Glutamatergic neuron (in vitro differentiated cells): ENCODE data around the gene ZAP70. TPM values are rescaled to one million over a fixed set of nuclear protein-coding genes. Genes with fewer than 3 reads are reported as not detected.

Experiments used
- DNase-seq: peaks from one replicate; pipeline ENCODE4 v3.0.0; 2022
- H3K27ac Mint-ChIP-seq: one replicate; pipeline ENCODE4 v1.8.0; 2020; ENCODE audit warnings: mild to moderate bottlenecking, mixed read lengths, inconsistent platforms; ENCODE audit not compliant: unreplicated experiment
- H3K27me3 Mint-ChIP-seq: one replicate; pipeline ENCODE4 v1.8.0; 2020; ENCODE audit warnings: mild to moderate bottlenecking, moderate library complexity, mixed read lengths, inconsistent platforms; ENCODE audit not compliant: unreplicated experiment
- H3K36me3 Mint-ChIP-seq: one replicate; pipeline ENCODE4 v1.8.0; 2020; ENCODE audit warnings: mild to moderate bottlenecking, mixed read lengths, inconsistent platforms; ENCODE audit not compliant: unreplicated experiment
- H3K4me1 Mint-ChIP-seq: one replicate; pipeline ENCODE4 v1.8.0; 2020; ENCODE audit warnings: mild to moderate bottlenecking, low read depth, mixed read lengths, inconsistent platforms; ENCODE audit not compliant: unreplicated experiment
- H3K4me3 Mint-ChIP-seq: one replicate; pipeline ENCODE4 v1.8.0; 2020; ENCODE audit warnings: mild to moderate bottlenecking, mixed read lengths, inconsistent platforms; ENCODE audit not compliant: unreplicated experiment
- H3K9me3 Mint-ChIP-seq: one replicate; pipeline ENCODE4 v1.8.0; 2020; ENCODE audit warnings: mild to moderate bottlenecking, moderate library complexity, mixed read lengths, inconsistent platforms; ENCODE audit not compliant: unreplicated experiment
- CTCF ChIP-seq: fragments of 200-600 bp; sonication (generic); IDR thresholded peaks from one replicate; pipeline ENCODE4 v1.5.0; 2021; ENCODE audit not compliant: partially characterized antibody, unreplicated experiment
- total RNA-seq: library from RNA; stranded (reverse); fragmentation: NEBNext Ultra II Directional; extraction: Animal tissue kit (Norgen Biotek cat#: 25700); gene quantifications from one replicate; pipeline ENCODE4 v1.2.1, GENCODE V29; 2021; ENCODE audit not compliant: unreplicated experiment

Gene ZAP70
- total RNA-seq, 1 donor from 2014 or later, result 1.3 TPM

- peaks cover 7% of the 10 kb centered on the region for H3K36me3 Mint-ChIP-seq
- H3K9me3 Mint-ChIP-seq, result peaks cover 12% of the 10 kb centered on the region
- TF ChIP-seq CTCF, result no peak
- H3K27me3 Mint-ChIP-seq, result peaks cover 5% of the 10 kb centered on the region
- H3K4me3 Mint-ChIP-seq, result no peak overlapping the region
- H3K27ac Mint-ChIP-seq, result no peak overlapping the region
- DNase-seq, result no peak
- no peaks in the 10 kb centered on the region for H3K4me1 Mint-ChIP-seq
These were observed 26.5 kb downstream of the ZAP70 start for GRCh38 chr2:97739893-97740245.

GRCh38 chr2:97740590-97741182 is 27.3 kb downstream of the ZAP70 start:
- Mint-ChIP-seq H3K4me1 (no peaks in the 10 kb centered on the region), H3K36me3 (peaks cover 7% of the 10 kb centered on the region), H3K9me3 (peaks cover 12% of the 10 kb centered on the region), H3K27ac (peak overlapping the region; percentile 72), H3K27me3 (peaks cover 5% of the 10 kb centered on the region), H3K4me3 (no peak overlapping the region)
- peak; percentile 80 for TF ChIP-seq CTCF
- DNase-seq, result peak; percentile 78

DNA sequence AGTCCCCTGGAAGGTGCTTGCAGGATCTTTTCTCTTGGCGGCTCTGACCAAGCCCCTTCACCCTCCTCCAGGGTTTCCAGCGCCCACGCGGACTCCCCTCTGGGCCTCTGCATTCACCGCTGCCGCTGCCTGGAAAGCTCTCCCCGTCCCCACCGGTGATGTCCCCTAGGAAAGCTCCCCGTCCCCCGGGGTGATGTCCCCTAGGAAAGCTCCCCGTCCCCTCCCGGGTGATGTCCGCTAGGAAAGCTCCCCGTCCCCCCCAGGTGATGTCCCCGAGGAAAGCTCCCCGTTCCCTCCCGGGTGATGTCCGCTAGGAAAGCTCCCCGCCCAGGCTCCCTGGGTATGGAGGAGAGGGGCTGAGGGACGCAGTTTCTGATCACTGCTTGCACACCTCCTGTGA is 27.9 kb downstream of the ZAP70 start:
- H3K36me3 Mint-ChIP-seq, result peaks cover 7% of the 10 kb centered on the region
- H3K27me3 Mint-ChIP-seq, result peaks cover 5% of the 10 kb centered on the region
- H3K4me3 Mint-ChIP-seq, result no peak overlapping the region
- peak overlapping the region; percentile 72 for H3K27ac Mint-ChIP-seq
- peaks cover 12% of the 10 kb centered on the region for H3K9me3 Mint-ChIP-seq
- peaks cover 3% of the 10 kb centered on the region for H3K4me1 Mint-ChIP-seq
- TF ChIP-seq CTCF, result no peak
- no peak for DNase-seq

- H3K4me3 Mint-ChIP-seq, result no peak overlapping the region
- no peak for TF ChIP-seq CTCF
- H3K36me3 Mint-ChIP-seq, result peaks cover 7% of the 10 kb centered on the region
- H3K27ac Mint-ChIP-seq, result no peak overlapping the region
- peaks cover 12% of the 10 kb centered on the region for H3K9me3 Mint-ChIP-seq
- H3K4me1 Mint-ChIP-seq, result peaks cover 5% of the 10 kb centered on the region
- DNase-seq, result no peak
- peaks cover 5% of the 10 kb centered on the region for H3K27me3 Mint-ChIP-seq
These were observed 28.3 kb downstream of the ZAP70 start for GRCh38 chr2:97741686-97742085.

DNA sequence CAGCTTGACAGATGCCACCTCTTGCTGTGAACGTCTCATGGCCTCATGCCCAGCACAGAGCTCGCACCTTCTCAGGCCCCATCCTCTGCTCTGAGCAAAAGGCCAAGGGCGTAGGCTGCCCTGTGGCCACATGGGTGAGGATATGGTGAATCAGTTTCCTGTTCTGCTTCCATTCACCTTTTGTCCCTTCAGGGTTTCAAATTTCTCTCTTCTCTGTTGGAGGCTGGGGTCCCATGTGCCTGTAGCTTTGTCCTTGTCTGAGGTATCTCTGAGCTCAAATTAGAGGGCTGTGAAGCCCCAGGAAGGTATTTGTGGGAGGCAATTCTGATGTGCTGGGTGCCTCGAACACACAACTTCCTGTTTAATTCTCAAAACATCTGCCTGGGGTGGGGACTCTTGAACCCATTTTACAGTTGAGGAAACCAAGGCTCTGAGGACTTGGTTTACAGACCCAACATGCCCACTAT is 29.0 kb downstream of the ZAP70 start:
- Mint-ChIP-seq H3K4me3 (no peak overlapping the region), H3K27ac (no peak overlapping the region), H3K36me3 (peaks cover 7% of the 10 kb centered on the region), H3K4me1 (peaks cover 11% of the 10 kb centered on the region), H3K9me3 (peaks cover 10% of the 10 kb centered on the region), H3K27me3 (peaks cover 7% of the 10 kb centered on the region)
- no peak for DNase-seq
- TF ChIP-seq CTCF, result no peak
